HK-2 (cell line): Measurements from ENCODE around the gene STK4.
A peak's percentile ranks its signal among the peaks of the same experiment; 100 is the strongest.
"Not testable (repeated sequence)": the region's sequence is repeated elsewhere in the genome, so short reads cannot be mapped to it uniquely, and the experiment has no call there.

Experiments
- DNase-seq: peaks from one replicate; pipeline ENCODE4 v3.0.0-alpha.2; 2018; ENCODE audit not compliant: unreplicated experiment

Gene STK4

GRCh38 chr20:44983093-44983674 is 16.9 kb downstream of the STK4 start:
- DNase-seq, result no peak

GRCh38 chr20:44988631-44989171 is 22.4 kb downstream of the STK4 start:
- DNase-seq, result no peak

GRCh38 chr20:44990425-44990824 is 24.1 kb downstream of the STK4 start:
- DNase-seq, result no peak

- DNase-seq, result no peak
Measured at GRCh38 chr20:44990957-44991356, 24.6 kb downstream of the STK4 start.

GRCh38 chr20:44993343-44993742 is 27.0 kb downstream of the STK4 start:
- DNase-seq, result no peak

GRCh38 chr20:44997171-44997570 is 30.9 kb downstream of the STK4 start:
- no peak for DNase-seq

GRCh38 chr20:44997668-44998067 is 31.4 kb downstream of the STK4 start:
- DNase-seq, result no peak

- DNase-seq, result no peak
Measured at GRCh38 chr20:45008521-45009049, 42.3 kb downstream of the STK4 start.

GRCh38 chr20:45010399-45010828 is 44.1 kb downstream of the STK4 start:
- DNase-seq, result no peak

GRCh38 chr20:45011108-45011526 is 44.8 kb downstream of the STK4 start:
- DNase-seq, result peak; percentile 32

GRCh38 chr20:45012682-45013302 is 46.5 kb downstream of the STK4 start:
- DNase-seq, result peak; percentile 51

- DNase-seq, result not testable (repeated sequence)
Measured at GRCh38 chr20:45014131-45014530, 47.8 kb downstream of the STK4 start.

- DNase-seq, result no peak
Measured at GRCh38 chr20:45014671-45015415, 48.5 kb downstream of the STK4 start.

- DNase-seq, result no peak
Measured at GRCh38 chr20:45016089-45016671, 49.9 kb downstream of the STK4 start.

GRCh38 chr20:45017281-45017680 is 51.0 kb downstream of the STK4 start:
- no peak for DNase-seq

- DNase-seq, result no peak
Measured at GRCh38 chr20:45017857-45018256, 51.5 kb downstream of the STK4 start.

- no peak for DNase-seq
Measured at GRCh38 chr20:45019027-45019761, 52.9 kb downstream of the STK4 start.

- DNase-seq, result no peak
Measured at GRCh38 chr20:45019762-45020123, 53.4 kb downstream of the STK4 start.

GRCh38 chr20:45020236-45020886 is 54.0 kb downstream of the STK4 start:
- no peak for DNase-seq

- DNase-seq, result no peak
Measured at GRCh38 chr20:45021631-45022030, 55.3 kb downstream of the STK4 start.

GRCh38 chr20:45023140-45023539 is 56.8 kb downstream of the STK4 start:
- DNase-seq, result not testable (repeated sequence)
